Prostate gland (tissue), 2 donors: ENCODE data around the gene CYP17A1. TPM values are rescaled to one million over a fixed set of nuclear protein-coding genes. Genes with fewer than 3 reads are reported as not detected.

Experiments used
- DNase-seq: peaks from one replicate; pipeline ENCODE4 v3.0.0-alpha.2; 2019; ENCODE audit warnings: low spot score
- H3K27ac ChIP-seq, 2 donors: fragments of 200-600 bp; sonication (generic); 2 replicates each; pipeline ENCODE4 v1.5.1; 2017 to 2019
- H3K27me3 ChIP-seq: fragments of 200-600 bp; sonication (generic); replicated peaks from 2 replicates; pipeline ENCODE4 v1.5.1; 2019; ENCODE audit not compliant: insufficient read depth
- H3K36me3 ChIP-seq, 2 donors: fragments of 200-600 bp; sonication (generic); 1 replicate in 1 of 2; 2 replicates in 1 of 2; pipeline versions ENCODE4 v1.5.1 to v1.8.1; 2017 to 2019
- H3K4me1 ChIP-seq: fragments of 200-600 bp; sonication (generic); replicated peaks from 2 replicates; pipeline ENCODE4 v1.5.1; 2019
- H3K4me3 ChIP-seq, 2 donors: fragments of 200-600 bp; sonication (generic); 2 replicates each; pipeline ENCODE4 v1.5.1; 2017 to 2019
- H3K9me3 ChIP-seq: fragments of 200-600 bp; sonication (generic); 2 replicates; pipeline ENCODE4 v1.5.1; 2017
- POLR2A ChIP-seq: fragments of 450-650 bp; IDR thresholded peaks from one replicate; pipeline ENCODE4 v1.6.1; 2016; ENCODE audit warnings: antibody characterized with exemption, mild to moderate bottlenecking
- POLR2AphosphoS5 ChIP-seq: sonication (generic); formaldehyde crosslinking; IDR thresholded peaks from one replicate; pipeline ENCODE4 v1.6.1; 2017; ENCODE audit warnings: antibody characterized with exemption
- WGBS: methylation state at CpG from one replicate; pipeline ENCODE4 v1.1.5; 2018; 5-methylcytosine and 5-hydroxymethylcytosine counted together
- intact Hi-C: fragments of 100-400 bp; cut with DNase I; formaldehyde crosslinking; loops from one replicate; pipeline ENCODE4 v1.14.2; 2022
- total RNA-seq, 2 donors: library from RNA; depleted of rRNA; stranded (reverse); fragments of >200 nt; gene quantifications; one replicate each; pipeline ENCODE4 v1.1.0, GENCODE V29; 2016
- TF ChIP-seq, protein P1 (sequence below), 4 experiments: fragments of 200-600 bp in 2 of 4; fragments of 450-650 bp in 2 of 4; sonication (generic) in 2 of 4; IDR thresholded peaks; 1 replicate in 3 of 4; 2 replicates in 1 of 4; pipeline ENCODE4 v1.5.1; 2016 to 2019; ENCODE audit warnings: antibody characterized with exemption in 4 of 4, mild to moderate bottlenecking in 2 of 4, moderate library complexity in 2 of 4

Gene CYP17A1
- total RNA-seq, 2 donors from 2014 or later, result 12.8 TPM; not detected in 1

DNA sequence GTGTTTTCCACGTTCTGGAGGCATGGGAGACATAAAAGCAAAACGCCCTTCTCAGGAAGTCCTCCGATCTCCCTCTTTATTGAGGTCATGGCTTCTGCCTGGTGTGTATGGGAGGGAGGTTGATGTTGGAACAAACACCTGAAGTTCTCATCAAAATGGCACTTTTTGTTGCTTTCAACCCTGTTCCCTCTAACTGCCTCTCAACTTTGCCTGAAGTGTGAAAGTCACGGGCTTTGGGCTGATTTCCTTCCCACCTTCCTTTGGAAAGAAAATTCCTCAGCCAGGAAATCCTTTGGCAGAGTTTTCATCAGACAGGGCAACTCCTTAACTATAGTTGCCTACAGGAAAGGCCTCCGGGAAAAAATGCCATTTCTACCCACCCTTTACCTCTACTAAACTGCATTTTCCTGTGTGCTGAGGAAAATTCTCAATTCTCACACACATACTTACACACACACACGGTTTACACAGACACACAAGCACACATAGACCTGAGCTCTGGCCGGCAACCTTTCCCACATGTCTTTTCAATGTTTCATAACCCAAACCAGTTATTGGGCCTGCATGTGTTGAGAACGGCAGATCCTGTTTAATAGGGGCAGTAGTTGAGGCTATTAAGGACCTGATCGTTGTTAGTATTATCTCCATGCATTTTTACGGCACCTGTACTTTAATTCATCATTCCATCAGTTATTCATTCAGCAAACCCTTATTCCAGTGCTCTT lies 36.4 kb downstream of the CYP17A1 start:
- intact Hi-C loops, result loop anchor here (5.0 kb wide), 1 partner anchor 58 kb away; the partner anchor contains the start of gene WBP1L
- Histone ChIP-seq H3K36me3 (no peaks in the 10 kb centered on the region), H3K27ac (peak overlapping the region; percentile 85 to 86), H3K27me3 (no peaks in the 10 kb centered on the region), H3K4me3 (no peak overlapping the region), H3K4me1 (peaks cover 34% of the 10 kb centered on the region), H3K9me3 (no peaks in the 10 kb centered on the region)
- TF ChIP-seq, protein P1, sequence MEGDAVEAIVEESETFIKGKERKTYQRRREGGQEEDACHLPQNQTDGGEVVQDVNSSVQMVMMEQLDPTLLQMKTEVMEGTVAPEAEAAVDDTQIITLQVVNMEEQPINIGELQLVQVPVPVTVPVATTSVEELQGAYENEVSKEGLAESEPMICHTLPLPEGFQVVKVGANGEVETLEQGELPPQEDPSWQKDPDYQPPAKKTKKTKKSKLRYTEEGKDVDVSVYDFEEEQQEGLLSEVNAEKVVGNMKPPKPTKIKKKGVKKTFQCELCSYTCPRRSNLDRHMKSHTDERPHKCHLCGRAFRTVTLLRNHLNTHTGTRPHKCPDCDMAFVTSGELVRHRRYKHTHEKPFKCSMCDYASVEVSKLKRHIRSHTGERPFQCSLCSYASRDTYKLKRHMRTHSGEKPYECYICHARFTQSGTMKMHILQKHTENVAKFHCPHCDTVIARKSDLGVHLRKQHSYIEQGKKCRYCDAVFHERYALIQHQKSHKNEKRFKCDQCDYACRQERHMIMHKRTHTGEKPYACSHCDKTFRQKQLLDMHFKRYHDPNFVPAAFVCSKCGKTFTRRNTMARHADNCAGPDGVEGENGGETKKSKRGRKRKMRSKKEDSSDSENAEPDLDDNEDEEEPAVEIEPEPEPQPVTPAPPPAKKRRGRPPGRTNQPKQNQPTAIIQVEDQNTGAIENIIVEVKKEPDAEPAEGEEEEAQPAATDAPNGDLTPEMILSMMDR (IDR thresholded peaks at IDR 0.05), result no peak
- TF ChIP-seq POLR2A (no peak), POLR2AphosphoS5 (no peak)
- WGBS, result 47% methylated on average over 10 of the region's 10 CpGs
- no peak for DNase-seq

DNA sequence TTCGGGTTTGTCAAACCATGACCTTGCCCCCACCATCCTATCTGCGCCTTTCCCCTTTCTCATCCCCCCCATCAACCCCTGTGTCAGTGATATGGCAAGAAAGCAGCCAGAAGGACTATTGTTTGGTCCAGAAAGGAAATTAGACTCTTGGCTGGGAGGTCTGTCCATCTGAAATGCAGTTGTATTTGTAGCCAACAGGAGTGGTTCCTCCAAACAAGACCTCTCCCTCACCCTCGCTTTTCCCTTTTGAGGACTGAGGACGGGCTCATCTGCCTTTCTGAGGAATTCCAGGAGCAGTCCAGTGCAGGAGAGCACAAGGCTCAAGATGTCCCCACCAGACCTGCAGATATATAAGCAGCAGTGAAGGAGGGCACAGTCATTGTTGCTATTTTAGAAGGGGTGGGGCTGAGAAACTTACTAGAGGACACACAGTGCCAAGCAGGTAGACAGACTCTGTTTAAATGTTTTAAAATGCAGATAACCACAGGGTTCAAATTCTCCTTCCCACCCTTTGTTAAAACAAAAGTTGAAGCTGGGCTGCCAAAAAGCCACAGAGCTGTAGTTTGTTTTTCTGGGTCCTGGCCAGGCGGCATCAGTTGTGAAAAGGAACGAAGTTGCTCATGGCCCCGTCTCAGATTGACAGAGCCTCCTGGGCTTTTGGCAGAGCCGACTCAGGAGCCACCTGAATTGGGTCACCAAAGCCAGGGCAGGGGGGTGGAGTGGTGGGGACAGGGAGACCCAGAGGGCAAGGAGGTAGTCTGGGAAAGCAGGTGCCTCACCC lies 37.3 kb downstream of the CYP17A1 start:
- Histone ChIP-seq H3K27ac (peak overlapping the region; percentile 85 to 86), H3K27me3 (no peaks in the 10 kb centered on the region), H3K9me3 (no peaks in the 10 kb centered on the region), H3K4me3 (no peak overlapping the region), H3K4me1 (peaks cover 40% of the 10 kb centered on the region), H3K36me3 (no peaks in the 10 kb centered on the region)
- peak; percentile 82 for DNase-seq
- intact Hi-C loops, result loop anchor here (5.0 kb wide), 1 partner anchor 58 kb away; the partner anchor contains the start of gene WBP1L
- 32% methylated on average over 8 of the region's 8 CpGs for WGBS
- TF ChIP-seq, protein P1 (IDR thresholded peaks at IDR 0.05), result no peak
- TF ChIP-seq POLR2A (peak; percentile 7), POLR2AphosphoS5 (peak; percentile 70)

DNA sequence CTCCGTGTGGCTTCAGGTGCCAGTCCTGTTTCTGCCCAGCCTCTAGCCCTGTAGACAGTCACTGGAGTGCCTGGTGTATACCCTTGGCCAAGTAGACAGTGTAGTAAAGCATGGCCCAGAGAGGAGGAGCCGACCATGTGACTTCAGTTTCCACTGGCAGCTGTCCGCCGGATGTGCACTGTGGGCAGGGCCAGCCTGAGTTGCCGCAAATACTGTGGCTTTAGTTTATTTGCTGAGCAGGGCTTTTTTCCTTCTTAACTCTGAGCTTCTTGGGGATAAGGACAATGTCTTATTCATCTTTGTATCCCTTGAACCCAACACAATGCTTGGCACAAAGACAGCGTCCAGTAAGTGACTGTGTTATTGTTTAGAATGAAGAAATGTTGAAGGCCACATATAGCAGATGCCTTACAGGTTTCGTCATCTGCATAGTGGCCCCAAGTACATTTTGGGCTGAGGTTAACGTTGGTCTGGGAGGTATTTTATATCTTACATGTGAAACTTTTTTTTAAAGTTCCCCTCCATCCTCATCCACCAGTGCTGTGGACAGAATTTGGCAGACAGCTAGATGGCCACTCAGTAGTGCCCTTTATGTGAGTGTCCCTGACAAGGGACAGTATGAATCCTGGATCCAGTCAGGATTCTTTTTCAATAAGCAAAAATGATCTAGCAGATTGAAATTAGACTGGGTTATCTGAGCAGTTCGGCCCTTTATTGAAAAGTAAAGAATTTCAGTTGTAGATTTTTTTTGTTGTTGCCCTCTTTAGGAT lies 40.6 kb downstream of the CYP17A1 start:
- intact Hi-C loops, result no loop called here
- H3K27me3 ChIP-seq, result no peaks in the 10 kb centered on the region
- DNase-seq, result peak; percentile 89
- H3K9me3 ChIP-seq, result no peaks in the 10 kb centered on the region
- WGBS, result 25% methylated on average over 9 of the region's 9 CpGs
- no peak overlapping the region for H3K4me3 ChIP-seq
- peaks cover 45% of the 10 kb centered on the region for H3K4me1 ChIP-seq
- H3K36me3 ChIP-seq, result no peaks in the 10 kb centered on the region
- TF ChIP-seq, protein P1 (IDR thresholded peaks at IDR 0.05), result no peak
- TF ChIP-seq POLR2A (peak; percentile 30), POLR2AphosphoS5 (peak; percentile 94)
- peak overlapping the region; percentile 56 to 86 for H3K27ac ChIP-seq

DNA sequence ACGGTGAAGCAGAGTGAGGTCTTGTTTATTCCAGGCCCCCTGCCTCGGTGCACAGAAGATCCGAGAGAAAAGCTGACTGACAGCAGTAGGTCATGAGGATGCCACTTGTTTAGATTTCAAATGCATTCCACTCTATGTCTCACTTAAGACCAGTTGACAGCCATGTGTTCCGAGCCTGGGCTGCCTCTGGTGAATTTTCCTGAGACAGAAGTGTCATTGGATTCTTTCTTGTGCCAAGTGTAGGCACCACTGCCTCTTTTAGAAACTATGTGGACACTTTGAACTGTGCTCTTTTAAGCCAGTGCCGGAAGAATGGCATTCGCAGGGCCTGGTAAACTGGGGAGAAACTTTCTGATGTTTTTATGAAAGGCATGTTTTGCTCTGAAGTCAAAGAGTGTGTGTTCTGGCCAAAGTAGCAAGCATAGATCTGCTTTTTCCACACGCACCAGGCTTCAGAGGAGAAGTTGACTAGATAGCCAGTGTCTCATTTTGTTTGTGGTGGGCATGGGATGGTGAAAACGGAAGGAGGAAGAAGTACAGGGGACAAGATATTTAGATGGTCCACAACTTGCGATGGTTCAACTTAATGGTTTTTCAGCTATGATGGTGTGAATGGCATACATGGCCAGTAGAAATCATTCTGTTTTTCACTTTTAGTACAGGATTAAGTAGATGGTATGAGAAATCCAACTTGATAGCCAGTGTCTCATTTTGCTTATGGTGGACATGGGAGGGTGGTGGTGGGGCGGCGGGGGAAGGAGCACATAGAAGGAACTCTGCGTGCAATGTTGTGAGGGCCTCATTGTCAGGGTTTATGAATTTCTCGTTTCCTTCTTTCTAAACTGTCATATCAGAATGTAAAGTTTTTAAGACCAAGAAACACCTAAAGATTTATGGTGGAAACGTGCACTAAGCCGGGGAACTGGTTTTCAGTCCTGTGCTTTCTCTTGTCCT lies 41.5 kb downstream of the CYP17A1 start:
- H3K27ac ChIP-seq, result peak overlapping the region; percentile 56 to 86
- peaks cover 38% of the 10 kb centered on the region for H3K4me1 ChIP-seq
- no peaks in the 10 kb centered on the region for H3K9me3 ChIP-seq
- no peak overlapping the region for H3K4me3 ChIP-seq
- 59% methylated on average over 15 of the region's 15 CpGs for WGBS
- no peaks in the 10 kb centered on the region for H3K27me3 ChIP-seq
- no peak for DNase-seq
- TF ChIP-seq, protein P1 (IDR thresholded peaks at IDR 0.05), result no peak
- TF ChIP-seq POLR2A (no peak), POLR2AphosphoS5 (no peak)
- H3K36me3 ChIP-seq, result no peaks in the 10 kb centered on the region
- intact Hi-C loops, result no loop called here
